GM12878 (cell line): ENCODE measurements around the gene MYCBP2. TPM values are rescaled to one million over a fixed set of nuclear protein-coding genes. Genes with fewer than 3 reads are reported as not detected.
A peak's percentile ranks its signal among the peaks of the same experiment; 100 is the strongest.

Experiments
- ATAC-seq: fragments of 200-7000 bp; cut with Tn5 transposase; 3 replicates; pipeline ENCODE4 v1.9.1; 2020; ENCODE audit warnings: mild to moderate bottlenecking, moderate library complexity
- BruUV-seq: library from RNA; stranded (reverse); fragments of 400-500 nt; replicated peaks from 2 replicates; lab custom pipeline; 2021; lab: Mats Ljungman, UMichigan
- CTCF ChIA-PET: fragments of 300-600 bp; sonication (Branson Sonifier 250); formaldehyde crosslinking; extraction: SDS; loops from one replicate; lab custom pipeline; 2021; ENCODE audit warnings: inconsistent platforms; lab: Yijun Ruan, JAX
- POLR2A ChIA-PET: fragments of 350-600 bp; formaldehyde crosslinking; extraction: SDS; loops from one replicate; lab custom pipeline; 2021; ENCODE audit warnings: inconsistent platforms; lab: Charles Lee
- RAD21 ChIA-PET: fragments of 300-600 bp; sonication (Branson Sonifier 250); formaldehyde crosslinking; loops from one replicate; lab custom pipeline; 2023; ENCODE audit warnings: antibody characterized with exemption; ENCODE audit not compliant: unreplicated experiment; lab: Charles Lee
- SMC1A ChIA-PET: fragments of 300-600 bp; sonication (Branson Sonifier 250); formaldehyde crosslinking; loops from one replicate; lab custom pipeline; 2023; ENCODE audit not compliant: unreplicated experiment, uncharacterized antibody; lab: Charles Lee
- DNase-seq: peaks from one replicate; pipeline ENCODE4 v3.0.0-alpha.2; 2011; ENCODE audit warnings: low read depth, low spot score
- FAIRE-seq: peaks from 3 replicates; lab custom pipeline; 2011; peaks lifted over from hg19 to GRCh38; lab: Jason Lieb, UNC
- H2AFZ ChIP-seq: 2 replicates; pipeline ENCODE4 v1.6.0; 2011; ENCODE audit warnings: low read depth, low read length, control low read depth; ENCODE audit not compliant: control insufficient read depth
- H3K27ac ChIP-seq: 2 replicates; pipeline ENCODE4 v1.5.1; 2011; ENCODE audit warnings: control low read depth; ENCODE audit not compliant: control insufficient read depth, insufficient read depth
- H3K27me3 ChIP-seq, 2 experiments: replicated peaks in 1 of 2; 2 replicates each; pipeline versions ENCODE4 v1.6.0 to v1.6.1; 2011; ENCODE audit warnings: low read length in 1 of 2; ENCODE audit not compliant: control insufficient read depth in 2 of 2, insufficient read depth in 2 of 2
- H3K36me3 ChIP-seq, 2 experiments: 2 replicates each; pipeline ENCODE4 v1.5.1; 2011; ENCODE audit warnings: low read length in 1 of 2; ENCODE audit not compliant: control insufficient read depth in 2 of 2, insufficient read depth in 2 of 2
- H3K4me1 ChIP-seq: 2 replicates; pipeline ENCODE4 v1.6.1; 2011; ENCODE audit warnings: mild to moderate bottlenecking, low read length, moderate library complexity, mixed read lengths; ENCODE audit not compliant: control insufficient read depth, insufficient read depth
- H3K4me2 ChIP-seq: 2 replicates; pipeline ENCODE4 v1.6.0; 2011; ENCODE audit warnings: control low read depth; ENCODE audit not compliant: control insufficient read depth, insufficient read depth
- H3K4me3 ChIP-seq: fragments of 200-600 bp; sonication (generic); 2 replicates; pipeline ENCODE4 v1.5.1; 2016
- H3K79me2 ChIP-seq: 2 replicates; pipeline ENCODE4 v1.6.0; 2011; ENCODE audit warnings: low read length; ENCODE audit not compliant: control insufficient read depth, insufficient read depth
- H3K9ac ChIP-seq: 2 replicates; pipeline ENCODE4 v1.8.0; 2011; ENCODE audit warnings: low read length, control low read depth, mixed read lengths; ENCODE audit not compliant: control insufficient read depth, insufficient read depth
- H3K9me3 ChIP-seq: replicated peaks from 3 replicates; pipeline ENCODE4 v1.5.1; 2011; ENCODE audit warnings: mild to moderate bottlenecking, low read length; ENCODE audit not compliant: control insufficient read depth, insufficient read depth
- H4K20me1 ChIP-seq: 2 replicates; pipeline ENCODE4 v1.6.0; 2011; ENCODE audit not compliant: control insufficient read depth, insufficient read depth
- BCL11A ChIP-seq: IDR thresholded peaks from 2 replicates; pipeline ENCODE4 v1.6.1; 2011; ENCODE audit warnings: low read depth, low read length
- BCL3 ChIP-seq: IDR thresholded peaks from 2 replicates; pipeline ENCODE4 v1.6.1; 2011; ENCODE audit warnings: borderline replicate concordance, low read depth, mild to moderate bottlenecking, moderate library complexity, low read length; ENCODE audit not compliant: insufficient read depth, poor library complexity, severe bottlenecking
- DPF2 ChIP-seq: fragments of 450-650 bp; IDR thresholded peaks from 2 replicates; pipeline ENCODE4 v1.6.1; 2017; ENCODE audit warnings: mild to moderate bottlenecking
- FOXK2 ChIP-seq: fragments of 450-650 bp; IDR thresholded peaks from 2 replicates; pipeline ENCODE4 v1.6.1; 2017; ENCODE audit warnings: mild to moderate bottlenecking, moderate library complexity
- MXI1 ChIP-seq: fragments of 150-350 bp; IDR thresholded peaks from 2 replicates; pipeline ENCODE4 v1.6.1; 2011; ENCODE audit warnings: low read depth, mild to moderate bottlenecking, inconsistent platforms, low read length, improper control_type of control experiment
- NFYA ChIP-seq: IDR thresholded peaks from 2 replicates; pipeline ENCODE4 v1.6.1; 2011; ENCODE audit warnings: low read depth, mild to moderate bottlenecking, low read length, improper control_type of control experiment, borderline replicate concordance
- NR2C1 ChIP-seq: fragments of 450-650 bp; IDR thresholded peaks from 2 replicates; pipeline ENCODE4 v1.6.1; 2017; ENCODE audit warnings: antibody characterized with exemption, mild to moderate bottlenecking, moderate library complexity
- POLR2A ChIP-seq: IDR thresholded peaks from 2 replicates; pipeline ENCODE4 v1.6.1; 2011; ENCODE audit warnings: low read depth, mild to moderate bottlenecking, low read length
- PRDM15 ChIP-seq: fragments of 450-650 bp; formaldehyde crosslinking; IDR thresholded peaks from 2 replicates; pipeline ENCODE4 v1.4.0; 2020; ENCODE audit warnings: mild to moderate bottlenecking, moderate library complexity
- RCOR1 ChIP-seq: conservative IDR thresholded peaks from 2 replicates; pipeline ENCODE4 v1.6.1; 2012; ENCODE audit warnings: low read depth, low read length, improper control_type of control experiment
- RFX5 ChIP-seq: IDR thresholded peaks from 2 replicates; pipeline ENCODE4 v1.6.1; 2011; ENCODE audit warnings: low read depth, low read length, improper control_type of control experiment
- RUNX3 ChIP-seq: IDR thresholded peaks from 2 replicates; pipeline ENCODE4 v1.6.1; 2012; ENCODE audit warnings: low read length, inconsistent platforms
- SMARCA5 ChIP-seq: fragments of 450-650 bp; IDR thresholded peaks from 2 replicates; pipeline ENCODE4 v1.6.1; 2017; ENCODE audit warnings: mild to moderate bottlenecking
- SPI1 ChIP-seq: IDR thresholded peaks from 2 replicates; pipeline ENCODE4 v1.6.1; 2011; ENCODE audit warnings: low read depth, mild to moderate bottlenecking, low read length, moderate library complexity, borderline replicate concordance; ENCODE audit not compliant: insufficient read depth
- STAT3 ChIP-seq: IDR thresholded peaks from 2 replicates; pipeline ENCODE4 v1.6.1; 2011; ENCODE audit warnings: low read depth, low read length, improper control_type of control experiment
- ZNF384 ChIP-seq: IDR thresholded peaks from 2 replicates; pipeline ENCODE4 v1.6.1; 2012; ENCODE audit warnings: low read depth, mild to moderate bottlenecking, low read length, improper control_type of control experiment, borderline replicate concordance
- WGBS: methylation state at CpG from one replicate; pipeline ENCODE4 v1.1.6; 2016; ENCODE audit warnings: low lambda C conversion rate; ENCODE audit not compliant: insufficient replicate concordance, insufficient coverage; ENCODE audit errors: missing lambda C conversion rate; 5-methylcytosine and 5-hydroxymethylcytosine counted together
- in situ Hi-C: fragments of 300-500 bp; cut with MboI; formaldehyde crosslinking; loops from 9 replicates; pipeline ENCODE4 v1.14.3; 2018; ENCODE audit warnings: mixed read lengths
- intact Hi-C: fragments of 100-400 bp; cut with micrococcal nuclease; formaldehyde crosslinking; loops from one replicate; pipeline ENCODE4 v1.14.2; 2022; ENCODE audit not compliant: unreplicated experiment
- polyA plus RNA-seq, 11 experiments: library from polyadenylated mRNA; depleted of rRNA in 4 of 11; unstranded in 6 of 11; stranded (reverse) in 5 of 11; fragments of >200 nt; fragmentation: Nextera tagmentation in 4 of 11; fragmentation: Illumina TruSeq in 1 of 11; extraction: Ambion mirVana in 4 of 11; extraction: Trizol in 1 of 11; gene quantifications; 1 replicate in 1 of 11; 2 replicates in 10 of 11; pipeline versions ENCODE4 v1.2.1 to v1.2.3, GENCODE V29; 2011 to 2016; ENCODE audit warnings: inconsistent platforms in 2 of 11, missing spikeins in 2 of 11, low read depth in 1 of 11
- total RNA-seq, 4 experiments: library from RNA; depleted of rRNA in 3 of 4; stranded (reverse); fragments of >200 nt in 3 of 4; fragmentation: Illumina TruSeq in 1 of 4; extraction: Trizol in 1 of 4; gene quantifications; 2 replicates each; pipeline versions ENCODE4 v1.2.1 to v1.2.3, GENCODE V29; 2013 to 2021
- TF ChIP-seq, protein P1 (sequence below): IDR thresholded peaks from 2 replicates; pipeline ENCODE4 v1.6.1; 2012; ENCODE audit warnings: low read depth, low read length, improper control_type of control experiment

MYCBP2 gene
- total and polyA plus RNA-seq, 10 of the 15 experiments (the other 5 are each of a cell fraction or from before 2014, with no cell fraction given): 51.9 to 152 (median 98.2) TPM

DNA sequence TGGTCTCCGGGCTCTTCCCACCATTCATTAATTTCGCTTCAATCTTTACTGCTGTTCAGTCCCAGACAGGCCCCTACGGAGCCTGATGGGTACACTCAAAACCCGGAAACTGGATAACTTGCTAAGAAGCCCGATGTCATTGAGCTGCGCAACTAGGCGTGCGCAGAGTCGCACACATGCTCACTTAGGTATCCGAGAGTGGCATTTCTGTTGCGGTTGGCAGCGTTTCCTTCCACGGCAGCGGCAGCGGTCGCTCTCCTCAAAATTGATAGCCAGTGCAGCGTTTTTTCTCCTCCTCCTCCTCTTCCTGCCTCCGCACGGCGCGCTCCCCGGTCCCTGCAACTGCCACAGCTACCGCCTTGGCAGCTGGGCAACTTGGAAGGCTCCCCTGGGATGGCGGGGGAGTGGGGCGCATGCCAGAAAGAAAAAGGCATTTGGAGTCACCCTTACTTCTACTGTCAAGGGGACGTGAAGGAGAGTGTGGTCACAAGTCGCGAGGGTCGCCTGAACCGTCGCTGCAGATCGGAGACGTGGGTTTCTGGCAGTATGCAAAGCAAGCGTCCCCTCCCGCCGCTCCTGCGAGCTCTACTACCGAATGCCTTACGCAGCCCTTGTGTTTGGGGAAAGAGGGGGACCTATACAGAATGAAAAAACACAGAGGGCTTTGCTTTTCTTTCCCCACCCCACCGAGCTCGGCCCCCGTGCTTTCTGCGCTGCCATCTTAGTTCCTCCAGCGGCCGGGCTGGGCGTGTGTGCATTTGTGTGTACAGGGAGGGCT lies 2.4 kb upstream of the MYCBP2 start:
- SMC1A ChIA-PET: interaction anchor here (0.5 to 8.6 kb wide), 20 partner anchors 8 to 153 kb away, joined by 3 to 113 read pairs (median 6); no protein-coding TSS in a partner anchor
- TF ChIP-seq PRDM15 (peak; percentile 65; the same call in 1 of the 2 replicates), SMARCA5 (peak; percentile 39; the same call in 1 of the 2 replicates), STAT3 (0 out of 2 replicates have a peak, but pooled peaks have one; percentile 45), BCL3 (no peak), RUNX3 (no peak), RFX5 (0 out of 2 replicates have a peak, but pooled peaks have one; percentile 46), DPF2 (peak; percentile 74; the same call in 1 of the 2 replicates), MXI1 (peak; percentile 97), POLR2A (peak; percentile 86), NR2C1 (no peak), BCL11A (0 out of 2 replicates have a peak, but pooled peaks have one; percentile 20), SPI1 (peak; percentile 11; the same call in 1 of the 2 replicates), ZNF384 (no peak; the same call in 1 of the 2 replicates), FOXK2 (no peak), RCOR1 (no peak), NFYA (no peak)
- TF ChIP-seq, protein P1, sequence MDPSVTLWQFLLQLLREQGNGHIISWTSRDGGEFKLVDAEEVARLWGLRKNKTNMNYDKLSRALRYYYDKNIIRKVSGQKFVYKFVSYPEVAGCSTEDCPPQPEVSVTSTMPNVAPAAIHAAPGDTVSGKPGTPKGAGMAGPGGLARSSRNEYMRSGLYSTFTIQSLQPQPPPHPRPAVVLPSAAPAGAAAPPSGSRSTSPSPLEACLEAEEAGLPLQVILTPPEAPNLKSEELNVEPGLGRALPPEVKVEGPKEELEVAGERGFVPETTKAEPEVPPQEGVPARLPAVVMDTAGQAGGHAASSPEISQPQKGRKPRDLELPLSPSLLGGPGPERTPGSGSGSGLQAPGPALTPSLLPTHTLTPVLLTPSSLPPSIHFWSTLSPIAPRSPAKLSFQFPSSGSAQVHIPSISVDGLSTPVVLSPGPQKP: no peak

More for the DNA sequence above, 2.4 kb upstream of the MYCBP2 start:
- ChIA-PET CTCF (interaction anchor here (0.6 to 7.4 kb wide), 12 partner anchors 9 to 313 kb away, joined by 3 to 80 read pairs (median 5); no protein-coding TSS in a partner anchor), POLR2A (interaction anchor here (0.6 to 4.4 kb wide), 18 partner anchors 9 to 1319 kb away, joined by 3 to 72 read pairs (median 5); no protein-coding TSS in a partner anchor), RAD21 (interaction anchor here (0.7 to 7.0 kb wide), 14 partner anchors 9 to 148 kb away, joined by 3 to 135 read pairs (median 14); no protein-coding TSS in a partner anchor)
- H3K79me2 ChIP-seq: peaks cover 32% of the 10 kb centered on the region
- DNase-seq: peak; percentile 98
- 2% methylated on average over 46 of the region's 46 CpGs for WGBS
- FAIRE-seq: no peak
- no peaks in the 10 kb centered on the region for H3K9me3 ChIP-seq
- H2AFZ ChIP-seq: peak overlapping the region; percentile 96
- H3K27me3 ChIP-seq: no peaks in the 10 kb centered on the region
- H3K4me1 ChIP-seq: peaks cover 16% of the 10 kb centered on the region; the same call in 1 of the 2 replicates
- H4K20me1 ChIP-seq: no peaks in the 10 kb centered on the region
- peak; percentile 76 for ATAC-seq
- in situ Hi-C loops: loop anchor here (10.0 kb wide), 1 partner anchor 385 kb away; no protein-coding TSS in a partner anchor
- BruUV-seq: no TSS peak
- peak overlapping the region; percentile 98 for H3K27ac ChIP-seq
- no peaks in the 10 kb centered on the region for H3K36me3 ChIP-seq
- H3K4me2 ChIP-seq: peak overlapping the region; percentile 99
- peak overlapping the region; percentile 84 for H3K9ac ChIP-seq
- H3K4me3 ChIP-seq: peak overlapping the region; percentile 76
- intact Hi-C loops: loop anchor here (1.0 to 5.0 kb wide), 3 partner anchors 100 to 238 kb away; no protein-coding TSS in a partner anchor
